H54 (cell line): ENCODE data around the gene CISH.

ENCODE experiments used
- DNase-seq: peaks from one replicate; pipeline ENCODE4 v3.0.0; 2011; ENCODE audit warnings: low spot score, mixed read lengths; ENCODE audit not compliant: insufficient read length
- FAIRE-seq: peaks from 3 replicates; lab custom pipeline; 2011; peaks lifted over from hg19 to GRCh38; lab: Jason Lieb, UNC
- POLR2A ChIP-seq: IDR thresholded peaks from 2 replicates; pipeline ENCODE4 v1.6.1; 2011; ENCODE audit warnings: low read depth, mild to moderate bottlenecking, low read length

CISH gene

DNA sequence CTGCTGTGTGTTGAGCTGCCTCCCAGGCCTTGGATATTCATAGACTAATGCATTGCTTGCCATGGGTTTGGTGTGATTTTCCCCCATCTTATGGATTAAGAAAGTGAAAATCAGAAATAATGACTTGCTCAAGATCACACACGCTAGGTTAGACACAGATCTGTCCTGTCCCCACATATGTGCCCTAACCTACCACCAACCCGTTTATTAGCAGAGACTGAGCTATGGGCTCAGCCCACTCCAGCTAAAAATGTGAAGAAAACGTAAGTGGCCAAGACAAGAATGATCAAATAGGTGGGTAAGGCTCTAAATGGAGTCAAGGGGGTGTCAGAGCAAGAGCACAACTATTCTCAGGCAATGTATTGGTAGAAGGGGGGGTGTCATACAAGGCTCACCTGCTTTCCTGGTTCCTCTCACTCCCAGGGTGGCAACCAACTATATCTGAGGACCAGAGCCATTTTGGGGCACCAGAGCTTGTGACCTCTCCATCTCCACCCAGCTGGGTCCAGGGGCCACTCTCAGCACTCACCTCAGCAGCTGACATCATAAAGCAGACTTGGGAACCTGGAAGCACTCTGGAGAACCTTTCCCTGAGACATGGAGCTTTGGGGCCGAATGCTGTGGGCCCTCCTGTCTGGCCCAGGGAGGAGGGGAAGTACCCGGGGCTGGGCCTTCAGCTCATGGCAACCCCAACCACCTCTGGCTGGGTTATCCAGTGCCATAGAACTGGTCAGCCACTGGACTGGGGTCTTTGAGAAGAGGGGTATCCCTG, 40.9 kb downstream of the CISH start:
- FAIRE-seq, result no peak
- no peak for TF ChIP-seq POLR2A

DNA sequence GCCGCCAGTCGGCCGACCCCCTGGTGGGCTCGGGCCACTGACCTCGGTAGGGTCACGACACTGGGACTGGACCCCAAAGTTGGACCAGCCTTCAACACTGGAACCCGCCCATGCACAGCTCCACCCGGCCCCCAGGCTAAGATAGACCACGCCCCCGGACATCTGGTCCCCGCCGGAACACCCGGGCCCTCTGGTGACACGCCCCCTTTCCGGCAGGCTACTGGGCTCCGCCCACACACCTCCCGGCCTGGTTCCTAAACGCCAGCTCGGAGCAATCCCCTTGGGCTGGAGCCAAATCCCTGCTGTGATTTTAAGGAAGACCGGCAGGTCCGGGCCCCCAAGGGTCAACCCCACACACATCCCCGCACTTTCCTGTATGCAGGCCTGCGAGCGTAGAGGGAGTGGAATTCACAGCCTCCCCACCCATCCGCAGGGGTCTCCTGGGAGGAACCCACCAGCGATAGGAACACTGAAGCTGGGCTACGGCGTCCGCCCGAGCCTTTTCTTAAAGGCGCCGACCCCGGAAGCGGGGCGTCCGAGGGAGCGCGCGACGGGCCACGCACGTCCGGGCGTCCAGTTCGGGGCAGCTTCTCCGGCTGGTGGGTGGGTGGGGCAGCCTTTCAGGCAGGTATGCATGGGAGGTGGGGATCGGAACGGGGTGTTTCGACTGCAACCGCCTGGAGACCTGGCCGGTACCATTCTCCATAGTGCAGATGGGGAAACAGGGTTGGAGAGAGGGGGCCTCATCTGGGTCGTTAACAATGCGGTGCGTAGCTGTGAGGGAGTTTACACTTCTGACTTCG, 42.4 kb downstream of the CISH start, which contains the start of gene HEMK1:
Gene HEMK1 (plus strand): TSS at position 576 of the 803 bp plus-strand sequence. CDS start 1,583 bp downstream, outside the sequence.
- TF ChIP-seq POLR2A, result peak; percentile 75
- FAIRE-seq (no peak), DNase-seq (peak; percentile 98)

More for the DNA sequence above, 40.9 kb downstream of the CISH start:
- DNase-seq, result no peak

DNA sequence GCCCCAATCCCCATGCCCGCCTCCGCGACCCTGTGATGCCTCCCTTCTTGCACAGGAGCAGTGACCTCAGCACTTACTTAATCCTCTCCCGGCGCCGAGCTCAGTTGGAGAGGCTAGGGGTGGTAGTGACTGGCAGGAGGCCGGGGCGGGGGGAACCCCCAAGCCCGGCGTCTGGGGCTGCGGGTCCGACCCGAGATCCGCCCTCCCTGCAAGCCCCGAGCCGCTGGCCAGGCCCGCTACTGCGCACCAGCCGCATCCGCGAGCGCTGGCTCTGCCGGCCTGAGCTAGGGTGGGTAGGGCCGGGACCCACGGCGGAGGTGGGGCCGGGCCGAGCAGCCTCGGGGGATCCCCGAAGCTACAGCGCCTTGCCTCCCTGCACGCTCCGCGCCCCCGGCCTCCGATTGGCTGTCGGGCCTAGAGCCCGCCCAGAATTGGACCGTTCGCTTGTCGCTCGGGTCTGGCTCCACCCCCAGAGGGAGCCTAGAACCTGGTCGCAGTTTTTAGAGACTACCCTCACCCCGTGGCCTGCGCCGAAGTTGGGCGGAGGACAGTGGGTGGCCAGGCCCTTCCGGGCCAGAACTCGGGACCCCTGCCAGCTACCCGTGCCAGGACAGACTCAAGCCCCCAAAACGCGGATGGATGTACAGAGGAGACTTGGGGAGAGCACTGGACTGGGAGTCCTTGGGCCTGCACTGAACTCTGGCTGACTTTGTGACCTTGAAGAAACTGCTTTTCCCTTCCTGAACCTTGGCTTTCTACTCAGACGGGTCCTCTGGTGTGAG, 44.0 kb downstream of the CISH start, which contains the start of gene C3orf18:
Gene C3orf18 (minus strand): TSS at position 362 of the 782 bp plus-strand sequence. CDS start 2,048 bp downstream, outside the sequence.
- TF ChIP-seq POLR2A, result 0 out of 2 replicates have a peak, but pooled peaks have one; percentile 14
- FAIRE-seq (no peak), DNase-seq (peak; percentile 88)

DNA sequence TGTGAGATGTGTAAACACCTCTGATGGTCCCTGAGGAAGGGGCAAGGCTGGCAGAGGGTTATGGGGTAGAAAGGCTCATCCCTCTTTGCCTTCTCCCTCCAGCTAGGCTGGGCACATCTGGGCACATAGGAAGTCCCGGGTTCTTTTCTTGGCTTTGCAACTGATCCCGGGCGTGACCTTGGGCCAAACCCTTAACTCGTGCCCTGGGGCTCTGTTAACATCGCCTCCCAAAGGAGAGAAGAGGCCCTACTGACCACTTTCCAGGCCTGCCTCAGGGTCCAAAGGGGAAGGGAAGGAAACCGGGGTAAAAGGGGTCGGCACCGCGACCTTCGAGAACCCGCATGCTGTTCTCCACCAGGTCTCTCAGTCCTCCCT, 44.6 kb downstream of the CISH start:
- FAIRE-seq (no peak), DNase-seq (no peak)
- TF ChIP-seq POLR2A, result no peak

DNA sequence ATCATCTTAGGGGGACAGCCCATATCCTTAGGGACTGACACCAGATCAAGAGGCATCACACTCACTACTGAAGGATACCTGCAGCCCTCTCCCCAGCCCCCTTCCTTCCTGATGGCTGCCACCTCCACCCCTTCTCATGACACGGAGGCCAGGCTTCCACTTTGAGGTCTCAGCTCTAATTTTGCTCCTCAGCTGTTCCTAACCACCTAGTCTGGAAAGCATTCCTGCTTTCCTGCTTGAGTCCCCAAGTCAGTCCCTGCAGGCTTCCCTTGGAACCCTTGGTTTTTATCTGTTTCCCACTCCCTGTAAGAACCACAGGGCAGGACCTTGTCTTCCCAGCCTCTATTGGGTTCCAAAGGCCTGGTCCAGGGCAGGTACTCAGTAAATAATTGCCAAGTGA, 47.3 kb downstream of the CISH start:
- DNase-seq (no peak), FAIRE-seq (no peak)
- TF ChIP-seq POLR2A, result no peak

DNA sequence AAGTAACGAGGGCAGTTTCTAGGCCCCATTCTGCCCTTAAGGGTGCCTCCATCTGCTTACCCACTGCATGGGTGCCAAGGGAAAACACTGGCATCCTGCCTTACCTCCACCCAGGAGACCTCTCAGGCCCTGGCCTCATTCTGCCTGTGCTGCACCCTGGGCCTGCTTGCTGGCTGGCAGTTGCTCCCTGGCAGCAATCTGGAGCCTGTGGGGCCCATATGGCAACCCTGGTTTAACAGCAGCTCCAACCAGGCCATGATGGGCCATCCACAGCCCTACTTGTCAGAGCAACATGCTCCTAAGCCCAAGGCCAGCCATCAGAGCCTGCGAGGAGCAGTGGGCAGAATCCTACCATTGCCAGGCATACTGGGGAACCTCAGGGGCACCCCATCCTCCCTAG, 47.7 kb downstream of the CISH start:
- TF ChIP-seq POLR2A, result no peak
- no peak for DNase-seq
- FAIRE-seq, result no peak

DNA sequence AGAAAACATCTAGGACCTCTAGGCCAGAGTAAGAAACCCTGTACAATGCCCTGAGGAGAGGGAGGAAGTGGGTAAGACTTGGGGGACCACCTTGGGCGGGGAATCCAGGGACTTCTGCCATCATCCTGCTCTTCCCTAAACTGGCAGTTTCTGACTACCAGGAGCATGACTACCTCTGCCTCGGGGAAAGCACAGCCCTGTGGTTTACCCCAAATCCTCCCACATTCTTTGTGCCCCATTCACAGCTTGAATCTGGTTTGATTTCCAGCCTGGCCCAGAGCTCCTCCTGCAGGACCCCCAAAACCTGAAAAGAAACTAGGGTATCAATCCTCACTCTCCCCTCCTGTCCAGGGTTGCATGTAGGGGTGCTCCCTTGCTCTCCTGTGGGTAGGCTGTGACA, 48.7 kb downstream of the CISH start:
- DNase-seq (peak; percentile 69), FAIRE-seq (peak; percentile 27)
- no peak for TF ChIP-seq POLR2A

DNA sequence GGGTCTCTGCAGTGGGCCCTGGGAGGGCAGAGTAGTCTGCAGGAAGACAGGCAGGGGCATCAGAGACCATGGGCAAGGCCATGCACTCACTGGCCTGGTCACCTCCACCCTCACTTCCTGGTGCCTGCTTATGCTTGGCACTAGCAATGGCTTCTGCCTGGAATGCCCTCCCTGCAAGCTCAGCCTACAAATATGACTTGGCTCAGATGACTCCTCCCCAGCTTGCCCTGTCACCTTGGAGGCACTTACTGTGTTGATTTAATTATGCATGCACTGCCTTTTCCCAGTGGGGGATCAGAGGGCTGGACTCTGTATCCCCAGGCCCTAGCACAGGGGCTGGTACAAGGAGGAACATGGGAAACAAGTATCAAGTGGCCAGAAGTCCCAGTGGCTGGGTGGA, 51.9 kb downstream of the CISH start:
- DNase-seq (no peak), FAIRE-seq (no peak)
- 0 out of 2 replicates have a peak, but pooled peaks have one; percentile 15 for TF ChIP-seq POLR2A

DNA sequence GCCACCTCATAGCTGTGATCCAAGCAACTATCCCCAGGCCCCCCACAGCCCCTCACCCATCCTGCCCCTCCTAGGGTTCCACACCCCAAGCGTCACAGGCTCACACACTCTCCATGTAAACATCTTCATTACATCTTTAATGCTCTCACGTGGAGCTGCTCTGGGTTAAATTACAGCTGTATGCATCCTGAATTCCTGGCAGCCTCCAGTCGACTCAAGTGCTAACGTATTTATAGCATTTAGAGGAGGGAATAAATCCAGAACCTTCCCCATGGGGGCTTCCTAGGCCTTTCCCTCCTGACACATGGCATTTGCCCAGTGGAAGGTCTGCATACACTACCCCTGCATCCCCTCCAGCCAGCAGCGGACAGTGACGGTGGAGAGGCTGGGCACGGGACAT, 53.7 kb downstream of the CISH start:
- no peak for TF ChIP-seq POLR2A
- FAIRE-seq (no peak), DNase-seq (no peak)

DNA sequence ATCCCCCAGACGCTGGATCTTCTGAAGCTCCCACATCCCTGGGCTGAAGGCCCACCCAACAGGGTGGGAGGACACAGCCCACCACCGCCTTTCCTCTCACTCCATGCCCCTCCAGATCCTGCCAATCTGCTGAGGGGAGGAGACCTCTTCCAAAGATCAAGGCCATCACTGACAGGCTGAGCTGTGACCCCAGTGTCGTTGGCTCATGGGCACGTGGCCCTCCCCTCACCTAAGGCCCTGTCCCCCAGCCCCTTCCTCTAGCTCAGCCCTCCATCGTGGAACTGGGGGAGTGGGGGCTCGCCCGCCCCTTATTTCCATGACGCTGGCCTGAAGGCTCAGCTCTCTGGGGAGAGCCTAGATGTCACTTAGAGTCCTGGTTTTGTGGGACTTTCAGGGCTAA, 54.5 kb downstream of the CISH start:
- no peak for TF ChIP-seq POLR2A
- no peak for DNase-seq
- no peak for FAIRE-seq
